ENCODE measurements around the gene TRIM37. TPM values are rescaled to one million over a fixed set of nuclear protein-coding genes. Genes with fewer than 3 reads are reported as not detected.
"Not testable (repeated sequence)": the region's sequence is repeated elsewhere in the genome, so short reads cannot be mapped to it uniquely, and the experiment has no call there.

The TRIM37 gene
- total RNA-seq, 1 donor from 2014 or later: 43.9 TPM

- H3K27ac Mint-ChIP-seq (ENCODE audit: unreplicated experiment): no peak overlapping the region
- no peaks in the 10 kb centered on the region for H3K9me3 Mint-ChIP-seq (ENCODE audit: low read depth)
- H3K4me3 Mint-ChIP-seq (ENCODE audit: unreplicated experiment): no peak overlapping the region
- TF ChIP-seq CTCF (IDR thresholded peaks at IDR 0.05): no peak
- peaks cover 9% of the 10 kb centered on the region for H3K4me1 Mint-ChIP-seq (ENCODE audit: low read depth)
- DNase-seq (ENCODE audit: low spot score): no peak
- H3K27me3 Mint-ChIP-seq (ENCODE audit: low read depth): no peaks in the 10 kb centered on the region
- no peaks in the 10 kb centered on the region for H3K36me3 Mint-ChIP-seq (ENCODE audit: low read depth)
Measured at GRCh38 chr17:58969156-58969555, 137.5 kb downstream of the TRIM37 start.

GRCh38 chr17:58968426-58969061, 138.1 kb downstream of the TRIM37 start:
- H3K27ac Mint-ChIP-seq (ENCODE audit: unreplicated experiment): no peak overlapping the region
- H3K4me3 Mint-ChIP-seq (ENCODE audit: unreplicated experiment): no peak overlapping the region
- no peaks in the 10 kb centered on the region for H3K36me3 Mint-ChIP-seq (ENCODE audit: low read depth)
- H3K9me3 Mint-ChIP-seq (ENCODE audit: low read depth): no peaks in the 10 kb centered on the region
- H3K4me1 Mint-ChIP-seq (ENCODE audit: low read depth): peaks cover 9% of the 10 kb centered on the region
- no peak for DNase-seq (ENCODE audit: low spot score)
- no peaks in the 10 kb centered on the region for H3K27me3 Mint-ChIP-seq (ENCODE audit: low read depth)
- TF ChIP-seq CTCF (IDR thresholded peaks at IDR 0.05): no peak

DNA sequence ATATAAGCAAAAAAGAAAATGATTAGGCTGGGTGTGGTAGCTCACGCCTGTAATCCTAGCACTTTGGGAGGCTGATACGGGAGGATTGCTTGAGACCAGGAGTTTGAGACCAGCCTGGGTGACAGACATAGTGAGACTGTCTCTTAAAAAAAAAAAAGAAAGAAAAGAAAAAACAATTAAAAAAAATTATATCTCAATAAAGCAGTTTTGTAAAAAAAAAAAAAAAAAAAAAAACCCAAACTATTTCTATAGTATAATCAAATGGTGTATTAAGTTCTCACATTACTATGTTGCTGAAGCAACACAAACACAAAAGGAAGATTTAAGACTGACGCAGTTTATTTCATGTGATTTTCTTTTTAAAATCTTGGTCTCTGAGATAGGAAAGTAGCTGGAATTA, 140.5 kb downstream of the TRIM37 start:
- no peak overlapping the region for H3K27ac Mint-ChIP-seq (ENCODE audit: unreplicated experiment)
- H3K27me3 Mint-ChIP-seq (ENCODE audit: low read depth): no peaks in the 10 kb centered on the region
- no peak for TF ChIP-seq CTCF (IDR thresholded peaks at IDR 0.05)
- H3K36me3 Mint-ChIP-seq (ENCODE audit: low read depth): no peaks in the 10 kb centered on the region
- no peaks in the 10 kb centered on the region for H3K9me3 Mint-ChIP-seq (ENCODE audit: low read depth)
- H3K4me3 Mint-ChIP-seq (ENCODE audit: unreplicated experiment): no peak overlapping the region
- DNase-seq (ENCODE audit: low spot score): no peak
- peaks cover 9% of the 10 kb centered on the region for H3K4me1 Mint-ChIP-seq (ENCODE audit: low read depth)

GRCh38 chr17:58965221-58965620, 141.5 kb downstream of the TRIM37 start:
- H3K4me1 Mint-ChIP-seq (ENCODE audit: low read depth): peaks cover 9% of the 10 kb centered on the region
- H3K9me3 Mint-ChIP-seq (ENCODE audit: low read depth): no peaks in the 10 kb centered on the region
- H3K27ac Mint-ChIP-seq (ENCODE audit: unreplicated experiment): no peak overlapping the region
- DNase-seq (ENCODE audit: low spot score): no peak
- no peaks in the 10 kb centered on the region for H3K27me3 Mint-ChIP-seq (ENCODE audit: low read depth)
- no peak for TF ChIP-seq CTCF (IDR thresholded peaks at IDR 0.05)
- H3K4me3 Mint-ChIP-seq (ENCODE audit: unreplicated experiment): no peak overlapping the region
- no peaks in the 10 kb centered on the region for H3K36me3 Mint-ChIP-seq (ENCODE audit: low read depth)

- H3K27ac Mint-ChIP-seq (ENCODE audit: unreplicated experiment): no peak overlapping the region
- no peaks in the 10 kb centered on the region for H3K9me3 Mint-ChIP-seq (ENCODE audit: low read depth)
- H3K27me3 Mint-ChIP-seq (ENCODE audit: low read depth): no peaks in the 10 kb centered on the region
- peaks cover 10% of the 10 kb centered on the region for H3K4me1 Mint-ChIP-seq (ENCODE audit: low read depth)
- DNase-seq (ENCODE audit: low spot score): no peak
- TF ChIP-seq CTCF (IDR thresholded peaks at IDR 0.05): peak; percentile 67
- H3K4me3 Mint-ChIP-seq (ENCODE audit: unreplicated experiment): no peak overlapping the region
- H3K36me3 Mint-ChIP-seq (ENCODE audit: low read depth): no peaks in the 10 kb centered on the region
Measured at GRCh38 chr17:58960068-58960467, 146.6 kb downstream of the TRIM37 start.

GRCh38 chr17:58957725-58958073, 149.0 kb downstream of the TRIM37 start:
- H3K4me1 Mint-ChIP-seq (ENCODE audit: low read depth); DNase-seq (ENCODE audit: low spot score); H3K27me3 Mint-ChIP-seq (ENCODE audit: low read depth); H3K27ac Mint-ChIP-seq (ENCODE audit: unreplicated experiment); H3K4me3 Mint-ChIP-seq (ENCODE audit: unreplicated experiment); H3K36me3 Mint-ChIP-seq (ENCODE audit: low read depth): not testable (repeated sequence)
- H3K9me3 Mint-ChIP-seq (ENCODE audit: low read depth): peaks cover 10% of the 10 kb centered on the region
